HL-60 (cell line): Measurements from ENCODE around the gene ABI3BP.

Source experiments
- DNase-seq, 2 experiments: peaks; one replicate each; pipeline ENCODE4 v3.0.0-alpha.2; 2010 to 2020; ENCODE audit warnings: low read depth in 1 of 2, low spot score in 1 of 2
- H3K27ac ChIP-seq: fragments of 250-450 bp; sonication (Bioruptor Pico); replicated peaks from 2 replicates; pipeline ENCODE4 v1.5.1; 2020; ENCODE audit warnings: mild to moderate bottlenecking, moderate library complexity
- H3K27me3 ChIP-seq: fragments of 250-450 bp; sonication (Bioruptor Pico); 2 replicates; pipeline ENCODE4 v1.5.1; 2021; ENCODE audit warnings: mild to moderate bottlenecking, moderate library complexity; ENCODE audit not compliant: insufficient read depth, poor library complexity, severe bottlenecking
- H3K4me3 ChIP-seq: replicated peaks from 2 replicates; pipeline ENCODE4 v1.5.1; 2011; ENCODE audit warnings: mild to moderate bottlenecking, control low read depth, low read length; ENCODE audit not compliant: insufficient read depth
- GABPA ChIP-seq: IDR thresholded peaks from 2 replicates; pipeline ENCODE4 v1.6.1; 2012; ENCODE audit warnings: low read depth
- POLR2AphosphoS5 ChIP-seq: IDR thresholded peaks from 2 replicates; pipeline ENCODE4 v1.6.1; 2012; ENCODE audit warnings: low read depth
- REST ChIP-seq: IDR thresholded peaks from 2 replicates; pipeline ENCODE4 v1.6.1; 2012; ENCODE audit warnings: low read depth; ENCODE audit not compliant: insufficient replicate concordance
- SPI1 ChIP-seq: IDR thresholded peaks from 2 replicates; pipeline ENCODE4 v1.6.1; 2012; ENCODE audit warnings: low read depth, mild to moderate bottlenecking, borderline replicate concordance
- long read RNA-seq: library from polyadenylated mRNA; unstranded; transcript quantifications from one replicate; pipeline ENCODE4 v2.0.0, GENCODE V29; 2020
- TF ChIP-seq, protein P1 (sequence below): IDR thresholded peaks from one replicate; pipeline ENCODE4 v1.5.1; 2011; ENCODE audit warnings: low read length, control low read depth, inconsistent platforms; ENCODE audit not compliant: insufficient read depth

ABI3BP gene, protein sequence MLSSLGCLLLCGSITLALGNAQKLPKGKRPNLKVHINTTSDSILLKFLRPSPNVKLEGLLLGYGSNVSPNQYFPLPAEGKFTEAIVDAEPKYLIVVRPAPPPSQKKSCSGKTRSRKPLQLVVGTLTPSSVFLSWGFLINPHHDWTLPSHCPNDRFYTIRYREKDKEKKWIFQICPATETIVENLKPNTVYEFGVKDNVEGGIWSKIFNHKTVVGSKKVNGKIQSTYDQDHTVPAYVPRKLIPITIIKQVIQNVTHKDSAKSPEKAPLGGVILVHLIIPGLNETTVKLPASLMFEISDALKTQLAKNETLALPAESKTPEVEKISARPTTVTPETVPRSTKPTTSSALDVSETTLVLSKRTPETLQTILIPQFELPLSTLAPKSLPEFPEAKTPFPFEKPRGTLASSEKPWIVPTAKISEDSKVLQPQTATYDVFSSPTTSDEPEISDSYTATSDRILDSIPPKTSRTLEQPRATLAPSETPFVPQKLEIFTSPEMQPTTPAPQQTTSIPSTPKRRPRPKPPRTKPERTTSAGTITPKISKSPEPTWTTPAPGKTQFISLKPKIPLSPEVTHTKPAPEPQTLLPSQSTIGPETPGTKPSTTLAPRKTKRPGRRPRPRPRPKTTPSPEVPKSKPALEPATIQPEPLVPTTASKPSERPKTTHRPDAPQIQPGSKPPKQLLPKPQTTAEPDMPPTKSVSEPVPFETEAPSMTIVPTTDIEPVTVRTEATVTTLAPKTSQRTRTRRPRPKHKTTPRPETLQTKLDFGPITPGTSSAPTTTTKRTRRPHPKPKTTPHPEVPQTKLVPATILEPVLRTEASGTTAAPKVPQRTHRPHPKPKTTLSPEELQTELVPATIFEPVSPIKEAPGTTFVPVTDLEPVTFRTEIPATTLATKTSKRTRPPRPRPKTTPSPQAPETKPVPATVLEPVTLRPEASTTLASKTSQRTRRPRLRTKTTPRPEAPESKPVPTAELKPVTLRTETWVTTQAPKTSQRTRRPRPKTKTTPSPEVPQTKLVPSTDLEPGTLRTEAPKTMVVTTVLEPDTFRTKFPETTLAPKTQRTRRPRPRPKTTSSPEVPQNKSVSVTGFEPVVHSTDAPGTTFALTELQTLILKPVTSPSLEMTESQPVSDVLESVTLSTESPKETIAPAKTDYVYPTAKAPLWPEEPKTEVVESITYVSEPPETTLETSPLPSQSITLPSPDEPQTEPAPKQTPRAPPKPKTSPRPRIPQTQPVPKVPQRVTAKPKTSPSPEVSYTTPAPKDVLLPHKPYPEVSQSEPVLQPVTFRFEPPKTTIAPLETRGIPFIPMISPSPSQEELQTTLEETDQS (N-terminal part only)
- long read RNA-seq, partial matches to known transcripts = 0 of 6 reads
- long read RNA-seq, other reads (novel, unspliced or antisense) = 6 of 6 reads

GRCh38 chr3:100993309-100993708 is at the start of gene ABI3BP:
Gene ABI3BP (minus strand): TSS chr3:100993421. CDS start chr3:100993384, 37 bp downstream.
- no peak within 1 kb of the TSS for H3K27ac ChIP-seq
- H3K27me3 ChIP-seq = no peaks in the 10 kb centered on the region
- H3K4me3 ChIP-seq = no peak within 1 kb of the TSS
- TF ChIP-seq, protein P1, sequence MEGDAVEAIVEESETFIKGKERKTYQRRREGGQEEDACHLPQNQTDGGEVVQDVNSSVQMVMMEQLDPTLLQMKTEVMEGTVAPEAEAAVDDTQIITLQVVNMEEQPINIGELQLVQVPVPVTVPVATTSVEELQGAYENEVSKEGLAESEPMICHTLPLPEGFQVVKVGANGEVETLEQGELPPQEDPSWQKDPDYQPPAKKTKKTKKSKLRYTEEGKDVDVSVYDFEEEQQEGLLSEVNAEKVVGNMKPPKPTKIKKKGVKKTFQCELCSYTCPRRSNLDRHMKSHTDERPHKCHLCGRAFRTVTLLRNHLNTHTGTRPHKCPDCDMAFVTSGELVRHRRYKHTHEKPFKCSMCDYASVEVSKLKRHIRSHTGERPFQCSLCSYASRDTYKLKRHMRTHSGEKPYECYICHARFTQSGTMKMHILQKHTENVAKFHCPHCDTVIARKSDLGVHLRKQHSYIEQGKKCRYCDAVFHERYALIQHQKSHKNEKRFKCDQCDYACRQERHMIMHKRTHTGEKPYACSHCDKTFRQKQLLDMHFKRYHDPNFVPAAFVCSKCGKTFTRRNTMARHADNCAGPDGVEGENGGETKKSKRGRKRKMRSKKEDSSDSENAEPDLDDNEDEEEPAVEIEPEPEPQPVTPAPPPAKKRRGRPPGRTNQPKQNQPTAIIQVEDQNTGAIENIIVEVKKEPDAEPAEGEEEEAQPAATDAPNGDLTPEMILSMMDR = no peak
- TF ChIP-seq GABPA (no peak), REST (no peak), POLR2AphosphoS5 (no peak), SPI1 (no peak)
- DNase-seq = no peak

GRCh38 chr3:101039285-101039684 is 46.1 kb upstream of the ABI3BP start:
- no peak overlapping the region for H3K4me3 ChIP-seq
- H3K27me3 ChIP-seq = no peaks in the 10 kb centered on the region
- no peak overlapping the region for H3K27ac ChIP-seq
- TF ChIP-seq POLR2AphosphoS5 (no peak), GABPA (no peak), REST (no peak), SPI1 (no peak)
- TF ChIP-seq, protein P1 = no peak
- no peak for DNase-seq

DNA sequence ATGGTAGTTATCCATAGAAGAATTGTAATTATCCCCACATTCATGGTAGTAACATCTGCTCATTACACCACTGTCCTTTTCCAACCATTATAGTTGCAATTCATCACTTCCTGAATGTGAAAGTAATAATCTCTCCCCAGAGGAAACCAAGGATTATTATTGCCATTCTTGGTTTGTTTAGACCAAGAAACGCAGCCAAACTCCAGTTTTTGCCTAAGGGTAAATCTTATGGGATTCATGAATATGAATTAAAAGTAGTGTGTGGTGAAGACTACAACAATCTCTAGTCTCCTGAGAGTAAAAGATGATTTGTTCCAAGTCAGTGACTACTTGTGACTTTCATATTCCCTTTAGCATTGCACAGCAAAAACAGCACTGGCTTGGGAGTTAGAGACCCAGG is 45.7 kb upstream of the ABI3BP start:
- Histone ChIP-seq H3K4me3 (no peak overlapping the region), H3K27ac (no peak overlapping the region), H3K27me3 (no peaks in the 10 kb centered on the region)
- no peak for TF ChIP-seq GABPA
- TF ChIP-seq SPI1 = no peak
- TF ChIP-seq, protein P1 = no peak
- TF ChIP-seq REST = no peak
- no peak for TF ChIP-seq POLR2AphosphoS5
- DNase-seq = no peak
